ENCODE data around the gene TRIM3. TPM values are rescaled to one million over a fixed set of nuclear protein-coding genes. Genes with fewer than 3 reads are reported as not detected.

The TRIM3 gene
- total RNA-seq, 1 donor from 2014 or later = 27.2 TPM

- Mint-ChIP-seq H3K9me3 (ENCODE audit: low read depth) (no peaks in the 10 kb centered on the region), H3K27me3 (ENCODE audit: low read depth) (no peaks in the 10 kb centered on the region), H3K4me3 (ENCODE audit: unreplicated experiment) (peak overlapping the region; percentile 80), H3K4me1 (ENCODE audit: low read depth) (peaks cover 43% of the 10 kb centered on the region), H3K36me3 (ENCODE audit: low read depth) (peaks cover 11% of the 10 kb centered on the region), H3K27ac (ENCODE audit: unreplicated experiment) (peak overlapping the region; percentile 96)
- no peak for DNase-seq (ENCODE audit: low spot score)
- no peak for TF ChIP-seq CTCF (IDR thresholded peaks at IDR 0.05)
Observed at GRCh38 chr11:6474806-6475500, 1.2 kb upstream of the TRIM3 start.

DNA sequence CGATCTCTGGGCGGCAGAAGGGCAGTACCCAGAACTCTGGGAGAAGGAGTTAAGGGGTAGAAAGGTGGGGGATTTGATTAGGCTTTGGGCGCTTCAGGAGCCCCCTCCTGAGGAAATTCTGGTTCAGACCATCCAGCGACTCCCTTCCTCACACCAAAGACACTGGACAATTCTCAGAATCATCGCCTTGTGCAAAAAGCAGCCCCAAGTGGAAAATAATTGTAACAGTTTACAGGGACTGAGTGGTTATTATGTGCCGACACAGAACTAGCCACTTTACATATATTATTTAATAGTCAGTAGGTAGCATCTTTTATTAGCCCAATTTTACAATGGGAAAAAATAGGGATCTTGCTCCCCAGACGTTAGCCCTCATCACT lies 662 bp upstream of the TRIM3 start:
- Mint-ChIP-seq H3K9me3 (ENCODE audit: low read depth) (no peaks in the 10 kb centered on the region), H3K36me3 (ENCODE audit: low read depth) (peaks cover 11% of the 10 kb centered on the region), H3K27ac (ENCODE audit: unreplicated experiment) (peak overlapping the region; percentile 96), H3K4me1 (ENCODE audit: low read depth) (peaks cover 38% of the 10 kb centered on the region), H3K4me3 (ENCODE audit: unreplicated experiment) (peak overlapping the region; percentile 80), H3K27me3 (ENCODE audit: low read depth) (no peaks in the 10 kb centered on the region)
- peak; percentile 50 for TF ChIP-seq CTCF (IDR thresholded peaks at IDR 0.05)
- DNase-seq (ENCODE audit: low spot score) = no peak

DNA sequence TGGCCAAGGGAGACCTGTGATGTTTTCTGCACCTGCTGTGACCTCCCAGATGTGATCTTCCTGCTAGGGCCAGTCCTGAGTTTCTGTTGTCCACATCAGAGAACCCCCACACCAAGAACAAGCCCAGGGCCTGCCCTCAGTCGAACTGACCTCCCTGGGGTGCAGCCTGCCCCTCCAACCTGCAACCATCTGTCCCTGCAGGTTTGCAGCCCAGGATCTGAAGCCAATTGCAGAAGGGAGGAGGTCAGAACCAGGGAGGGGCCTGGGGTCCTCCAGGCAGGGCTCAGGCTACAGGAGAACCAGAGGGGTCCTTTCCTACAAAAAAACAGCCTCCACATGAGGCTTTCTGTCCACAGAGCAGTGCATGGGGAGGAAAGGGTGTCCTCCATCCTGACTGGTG lies 807 bp downstream of the TRIM3 start:
- peak overlapping the region; percentile 41 for H3K27ac Mint-ChIP-seq (ENCODE audit: unreplicated experiment)
- peak overlapping the region; percentile 92 for H3K4me3 Mint-ChIP-seq (ENCODE audit: unreplicated experiment)
- TF ChIP-seq CTCF (IDR thresholded peaks at IDR 0.05) = no peak
- no peak for DNase-seq (ENCODE audit: low spot score)
- H3K27me3 Mint-ChIP-seq (ENCODE audit: low read depth) = no peaks in the 10 kb centered on the region
- peaks cover 7% of the 10 kb centered on the region for H3K36me3 Mint-ChIP-seq (ENCODE audit: low read depth)
- peaks cover 33% of the 10 kb centered on the region for H3K4me1 Mint-ChIP-seq (ENCODE audit: low read depth)
- H3K9me3 Mint-ChIP-seq (ENCODE audit: low read depth) = no peaks in the 10 kb centered on the region

DNA sequence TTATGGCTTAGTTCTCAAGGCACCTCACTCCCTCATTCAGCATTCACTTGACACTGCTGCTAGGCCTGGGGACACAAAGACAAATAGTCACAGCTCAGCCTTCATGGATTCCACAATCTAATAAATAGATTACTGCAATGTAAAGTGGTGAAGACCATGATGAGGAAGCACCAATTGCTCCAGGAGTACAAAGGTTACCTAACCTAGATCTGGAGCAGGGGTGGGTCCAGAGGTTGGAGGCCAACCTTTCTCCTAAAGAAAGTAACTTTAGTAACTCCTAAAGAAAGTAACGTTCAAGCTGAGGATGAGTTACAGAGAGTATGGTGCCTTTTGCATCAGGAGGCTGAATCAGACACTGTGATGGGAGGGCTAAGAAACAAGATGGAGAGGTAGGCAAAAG lies 4.1 kb downstream of the TRIM3 start:
- H3K27ac Mint-ChIP-seq (ENCODE audit: unreplicated experiment) = no peak overlapping the region
- H3K27me3 Mint-ChIP-seq (ENCODE audit: low read depth) = no peaks in the 10 kb centered on the region
- H3K4me3 Mint-ChIP-seq (ENCODE audit: unreplicated experiment) = no peak overlapping the region
- TF ChIP-seq CTCF (IDR thresholded peaks at IDR 0.05) = no peak
- peaks cover 7% of the 10 kb centered on the region for H3K36me3 Mint-ChIP-seq (ENCODE audit: low read depth)
- no peaks in the 10 kb centered on the region for H3K9me3 Mint-ChIP-seq (ENCODE audit: low read depth)
- DNase-seq (ENCODE audit: low spot score) = no peak
- peaks cover 24% of the 10 kb centered on the region for H3K4me1 Mint-ChIP-seq (ENCODE audit: low read depth)

DNA sequence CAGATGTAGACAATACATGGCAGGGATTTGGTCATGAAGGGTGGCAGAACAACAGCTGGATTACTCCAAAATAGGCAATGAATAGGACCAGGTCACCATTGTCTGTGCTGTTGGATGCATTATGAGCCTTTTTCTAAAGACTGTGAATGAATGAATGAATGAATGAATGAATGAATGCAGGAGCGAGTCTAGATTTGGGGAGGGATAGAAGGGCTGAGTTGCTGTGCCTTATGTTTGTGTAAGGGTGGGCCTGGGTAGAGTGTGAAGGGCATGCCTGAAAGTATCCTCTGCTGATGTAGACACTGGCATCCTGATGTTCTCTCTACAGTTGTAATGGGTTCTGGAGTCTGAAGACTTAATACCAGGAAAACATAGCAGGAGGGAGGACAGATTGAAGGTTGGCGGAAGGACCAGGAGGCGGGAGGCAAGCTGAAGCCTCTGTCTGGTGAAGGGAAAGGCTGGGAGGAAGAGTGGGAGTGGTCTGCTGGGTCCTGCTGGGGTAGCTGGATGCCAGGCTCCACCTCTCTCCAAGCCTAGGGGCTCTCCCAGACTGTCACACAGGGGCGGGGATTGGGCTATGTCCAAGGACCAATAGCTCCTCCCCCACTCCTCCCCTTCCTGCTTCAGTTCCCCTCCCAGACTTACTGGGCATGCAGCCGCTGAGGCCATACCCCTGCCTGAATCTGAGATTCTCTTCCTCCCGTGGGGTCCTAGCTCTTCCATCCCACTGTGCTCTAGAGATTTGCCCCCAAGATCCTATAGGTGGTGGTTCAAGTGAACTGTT lies 4.8 kb downstream of the TRIM3 start:
- H3K36me3 Mint-ChIP-seq (ENCODE audit: low read depth) = peaks cover 10% of the 10 kb centered on the region
- DNase-seq (ENCODE audit: low spot score) = peak; percentile 92
- H3K27ac Mint-ChIP-seq (ENCODE audit: unreplicated experiment) = no peak overlapping the region
- H3K4me1 Mint-ChIP-seq (ENCODE audit: low read depth) = peaks cover 18% of the 10 kb centered on the region
- no peaks in the 10 kb centered on the region for H3K9me3 Mint-ChIP-seq (ENCODE audit: low read depth)
- TF ChIP-seq CTCF (IDR thresholded peaks at IDR 0.05) = no peak
- no peak overlapping the region for H3K4me3 Mint-ChIP-seq (ENCODE audit: unreplicated experiment)
- no peaks in the 10 kb centered on the region for H3K27me3 Mint-ChIP-seq (ENCODE audit: low read depth)

Measured in chondrocyte (in vitro differentiated cells).